ENCODE data around the gene CCDC178. TPM values are rescaled to one million over a fixed set of nuclear protein-coding genes. Genes with fewer than 3 reads are reported as not detected.
A peak's percentile ranks its signal among the peaks of the same experiment; 100 is the strongest.

The CCDC178 gene
- total and polyA plus RNA-seq, 2 donors (not counting 1 experiment from before 2014, with no cell fraction given) = 0.17 TPM; not detected in 1

GRCh38 chr18:32980896-32981295, 459.6 kb downstream of the CCDC178 start:
- no peaks in the 10 kb centered on the region for H4K20me1 ChIP-seq (ENCODE audit: control insufficient read depth, extremely low read depth, insufficient read depth, low read length)
- TF ChIP-seq EZH2 (IDR thresholded peaks at IDR 0.05; ENCODE audit: low read length, missing control alignments) (no peak), CTCF (conservative IDR thresholded peaks at IDR 0.05 in 1 of 2, IDR thresholded peaks at IDR 0.05 in 1 of 2; ENCODE audit: low read depth in 1 of 2, low read length in 2 of 2) (no peak)
- H3K27me3 ChIP-seq (ENCODE audit: control insufficient read depth, insufficient read depth, low read length) = no peaks in the 10 kb centered on the region
- no peak overlapping the region for H3K9ac ChIP-seq (ENCODE audit: insufficient read depth, low read length)
- no peaks in the 10 kb centered on the region for H3K36me3 ChIP-seq (ENCODE audit: control insufficient read depth, insufficient read depth, low read length)
- peak; percentile 54 to 79 for DNase-seq (ENCODE audit: low read depth in 2 of 2)
- no peaks in the 10 kb centered on the region for H3K9me3 ChIP-seq (ENCODE audit: control insufficient read depth, insufficient read depth, low read depth, low read length)
- no peaks in the 10 kb centered on the region for H3K79me2 ChIP-seq (ENCODE audit: control insufficient read depth, insufficient read depth, low read length)
- no peak overlapping the region for H3K27ac ChIP-seq (ENCODE audit: insufficient read depth, low read length)
- no peak overlapping the region for H3K4me2 ChIP-seq (ENCODE audit: extremely low read depth, insufficient read depth, low read length)
- no peaks in the 10 kb centered on the region for H3K4me1 ChIP-seq (ENCODE audit: control insufficient read depth, extremely low read depth, insufficient read depth, low read length)
- no peak overlapping the region for H2AFZ ChIP-seq (ENCODE audit: low read length)
- peak overlapping the region in 1 of 4 experiments; percentile 13 for H3K4me3 ChIP-seq (replicated peaks in 1 of 4; ENCODE audit: control extremely low read depth in 1 of 4, insufficient read depth in 1 of 4, low read depth in 3 of 4, low read length in 4 of 4)

GRCh38 chr18:32975501-32975900, 465.0 kb downstream of the CCDC178 start:
- Histone ChIP-seq H3K9ac (ENCODE audit: insufficient read depth, low read length) (no peak overlapping the region), H3K79me2 (ENCODE audit: control insufficient read depth, insufficient read depth, low read length) (no peaks in the 10 kb centered on the region), H3K4me3 (replicated peaks in 1 of 4; ENCODE audit: control extremely low read depth in 1 of 4, insufficient read depth in 1 of 4, low read depth in 3 of 4, low read length in 4 of 4) (no peak overlapping the region), H2AFZ (ENCODE audit: low read length) (no peak overlapping the region), H3K4me1 (ENCODE audit: control insufficient read depth, extremely low read depth, insufficient read depth, low read length) (no peaks in the 10 kb centered on the region), H3K4me2 (ENCODE audit: extremely low read depth, insufficient read depth, low read length) (no peak overlapping the region), H4K20me1 (ENCODE audit: control insufficient read depth, extremely low read depth, insufficient read depth, low read length) (no peaks in the 10 kb centered on the region), H3K36me3 (ENCODE audit: control insufficient read depth, insufficient read depth, low read length) (no peaks in the 10 kb centered on the region), H3K9me3 (ENCODE audit: control insufficient read depth, insufficient read depth, low read depth, low read length) (no peaks in the 10 kb centered on the region), H3K27ac (ENCODE audit: insufficient read depth, low read length) (no peak overlapping the region), H3K27me3 (ENCODE audit: control insufficient read depth, insufficient read depth, low read length) (no peaks in the 10 kb centered on the region)
- no peak for DNase-seq (ENCODE audit: low read depth in 2 of 2)
- TF ChIP-seq EZH2 (IDR thresholded peaks at IDR 0.05; ENCODE audit: low read length, missing control alignments) (no peak), CTCF (conservative IDR thresholded peaks at IDR 0.05 in 1 of 2, IDR thresholded peaks at IDR 0.05 in 1 of 2; ENCODE audit: low read depth in 1 of 2, low read length in 2 of 2) (no peak)

GRCh38 chr18:32975163-32975436, 465.4 kb downstream of the CCDC178 start:
- no peaks in the 10 kb centered on the region for H4K20me1 ChIP-seq (ENCODE audit: control insufficient read depth, extremely low read depth, insufficient read depth, low read length)
- no peaks in the 10 kb centered on the region for H3K9me3 ChIP-seq (ENCODE audit: control insufficient read depth, insufficient read depth, low read depth, low read length)
- TF ChIP-seq CTCF (conservative IDR thresholded peaks at IDR 0.05 in 1 of 2, IDR thresholded peaks at IDR 0.05 in 1 of 2; ENCODE audit: low read depth in 1 of 2, low read length in 2 of 2) (no peak), EZH2 (IDR thresholded peaks at IDR 0.05; ENCODE audit: low read length, missing control alignments) (no peak)
- no peak overlapping the region for H3K9ac ChIP-seq (ENCODE audit: insufficient read depth, low read length)
- DNase-seq (ENCODE audit: low read depth in 2 of 2) = no peak
- no peaks in the 10 kb centered on the region for H3K4me1 ChIP-seq (ENCODE audit: control insufficient read depth, extremely low read depth, insufficient read depth, low read length)
- no peaks in the 10 kb centered on the region for H3K27me3 ChIP-seq (ENCODE audit: control insufficient read depth, insufficient read depth, low read length)
- H3K36me3 ChIP-seq (ENCODE audit: control insufficient read depth, insufficient read depth, low read length) = no peaks in the 10 kb centered on the region
- no peak overlapping the region for H3K4me3 ChIP-seq (replicated peaks in 1 of 4; ENCODE audit: control extremely low read depth in 1 of 4, insufficient read depth in 1 of 4, low read depth in 3 of 4, low read length in 4 of 4)
- no peak overlapping the region for H2AFZ ChIP-seq (ENCODE audit: low read length)
- no peak overlapping the region for H3K27ac ChIP-seq (ENCODE audit: insufficient read depth, low read length)
- H3K4me2 ChIP-seq (ENCODE audit: extremely low read depth, insufficient read depth, low read length) = no peak overlapping the region
- no peaks in the 10 kb centered on the region for H3K79me2 ChIP-seq (ENCODE audit: control insufficient read depth, insufficient read depth, low read length)
